Stimulated activated CD4-positive, alpha-beta T cell treated with anti-CD3 and anti-CD28 coated beads, Interleukin-12 subunit alpha, Interleukin-12 subunit beta, amount 100 ng/mL, for 48 hours (primary cell): ENCODE data around the gene KLHL40.

Experiments
- DNase-seq, 3 donors: peaks; one replicate each; pipeline ENCODE4 v3.0.0-alpha.2; 2020; ENCODE audit warnings: low read depth in 2 of 3, low spot score in 1 of 3

KLHL40 gene

DNA sequence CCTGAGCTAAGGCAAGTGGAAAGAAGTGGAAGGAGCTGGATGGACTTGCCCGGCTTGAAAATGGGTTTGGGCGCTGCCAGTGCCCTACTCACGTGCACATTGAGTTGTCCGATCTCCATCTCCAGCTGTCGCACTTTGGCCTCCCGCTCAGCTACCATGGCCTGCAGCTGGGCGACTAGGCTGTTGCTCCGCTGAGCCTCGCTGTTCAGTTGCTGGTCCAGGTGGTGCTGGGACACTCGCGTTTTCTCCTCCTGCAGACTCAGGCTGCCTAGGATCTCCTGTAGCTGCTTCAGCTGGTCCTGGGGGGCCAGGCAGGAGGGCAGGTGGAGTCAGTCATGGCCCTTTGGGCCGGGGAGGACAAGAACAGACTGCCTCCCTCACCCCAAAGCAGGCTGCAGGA is 50.3 kb downstream of the KLHL40 start:
- no peak for DNase-seq

DNA sequence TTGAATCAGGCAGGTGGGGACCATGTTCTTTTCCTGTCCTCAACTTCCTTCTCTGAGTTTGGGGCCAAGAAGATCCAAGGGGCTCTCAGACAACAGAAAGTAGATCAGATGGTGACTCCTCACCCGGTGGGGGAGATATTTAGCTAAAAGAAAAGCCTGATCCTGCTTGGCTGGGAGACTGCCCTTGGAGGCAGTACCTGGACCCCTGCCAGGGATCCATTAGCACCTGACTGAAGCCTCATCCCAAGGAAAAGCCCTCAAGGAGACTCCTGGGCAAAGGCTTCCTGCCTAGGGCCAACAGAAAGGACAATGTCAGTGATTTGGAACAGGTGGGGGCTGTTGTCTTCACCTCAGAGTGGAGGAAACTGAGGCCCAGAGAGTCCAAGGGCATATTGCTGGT is 50.7 kb downstream of the KLHL40 start:
- no peak for DNase-seq

DNA sequence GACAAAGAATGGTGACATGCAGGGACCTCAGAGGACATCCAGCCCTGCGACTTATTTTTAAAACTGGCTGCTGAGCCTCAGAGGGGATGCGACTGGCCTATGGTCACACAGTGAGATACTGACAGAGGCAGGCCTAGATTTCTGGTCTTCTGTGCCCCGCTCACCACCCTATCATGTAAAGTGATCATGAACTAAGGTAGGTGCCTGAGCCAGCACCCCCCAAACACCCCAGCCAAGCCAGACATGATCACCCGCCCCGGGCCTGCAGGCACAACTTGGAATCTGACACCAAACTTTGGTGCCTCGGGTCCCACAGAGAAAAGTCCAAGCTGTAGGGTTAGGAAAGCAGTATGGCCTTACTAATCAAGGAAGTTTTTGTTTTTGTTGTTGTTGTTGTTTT is 51.2 kb downstream of the KLHL40 start:
- DNase-seq = no peak

DNA sequence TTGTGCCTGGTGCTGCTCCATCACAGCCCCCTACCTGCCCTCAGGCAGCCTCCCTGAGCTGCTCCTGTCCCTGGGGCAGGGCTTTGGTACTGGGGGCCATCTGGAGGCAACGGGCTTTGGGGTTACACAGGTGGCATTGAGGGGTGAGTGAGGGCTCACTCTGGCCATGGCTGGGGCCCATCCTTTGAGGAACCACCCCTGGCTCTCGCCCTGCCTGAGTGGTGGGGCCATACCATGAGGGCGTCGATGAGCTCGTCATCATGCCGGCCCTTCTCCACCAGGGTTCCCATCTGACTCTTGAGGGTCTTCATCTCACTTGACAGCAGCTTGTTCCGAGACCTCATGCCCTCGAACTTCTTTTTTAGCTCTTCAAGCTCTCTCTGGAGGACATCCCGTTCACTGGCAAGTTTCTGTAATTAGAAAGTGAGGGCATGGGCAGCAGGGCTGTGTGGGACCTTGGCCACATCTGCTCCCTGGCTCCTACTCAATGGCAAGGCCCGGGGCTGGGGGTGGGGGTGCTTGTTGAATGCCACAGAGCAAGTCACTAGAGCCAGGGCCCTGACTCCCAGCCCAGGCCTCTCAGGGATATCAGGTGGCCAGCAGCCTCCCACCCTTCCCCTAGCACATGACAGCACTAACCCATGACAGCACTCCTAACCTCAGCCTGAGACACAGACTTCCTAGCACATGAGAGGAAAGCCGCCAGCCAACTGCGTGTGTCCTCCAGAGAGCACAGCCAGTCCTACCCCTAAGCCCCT is 54.2 kb downstream of the KLHL40 start:
- no peak for DNase-seq

DNA sequence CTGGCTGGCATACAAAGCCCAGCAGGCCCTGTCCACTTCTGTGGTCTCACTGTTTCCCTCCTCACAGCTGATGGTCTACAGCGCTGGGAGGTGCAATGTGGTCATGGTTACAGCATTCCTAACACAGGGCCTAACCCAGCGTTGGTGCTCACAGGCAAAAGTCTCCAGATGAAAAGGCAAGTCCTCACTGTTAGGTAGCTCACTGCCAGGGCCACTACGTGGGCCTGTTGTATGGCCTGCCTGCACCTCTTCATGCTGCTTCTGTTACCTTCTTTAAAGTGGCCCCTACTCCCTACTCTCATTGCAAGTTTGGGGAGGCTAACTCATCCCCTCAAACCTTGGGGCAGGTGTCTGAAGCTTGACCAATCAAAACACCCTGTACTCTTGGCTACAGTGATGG is 56.5 kb downstream of the KLHL40 start:
- DNase-seq = no peak
